Fibroblast of villous mesenchyme (primary cell): ENCODE results near the gene FMNL2. TPM values are rescaled to one million over a fixed set of nuclear protein-coding genes. Genes with fewer than 3 reads are reported as not detected.

Experiments
- DNase-seq: peaks from one replicate; pipeline ENCODE4 v3.0.0-alpha.2; 2010; ENCODE audit warnings: low read depth
- H3K4me3 ChIP-seq: 2 replicates; pipeline ENCODE4 v1.5.1; 2011; ENCODE audit warnings: low read depth, mild to moderate bottlenecking, low read length
- CTCF ChIP-seq: IDR thresholded peaks from 2 replicates; pipeline ENCODE4 v1.5.1; 2012; ENCODE audit warnings: low read depth, mild to moderate bottlenecking, low read length; ENCODE audit not compliant: insufficient read depth
- total RNA-seq: library from RNA; depleted of rRNA; stranded (reverse); fragments of >200 nt; gene quantifications from 2 replicates; pipeline ENCODE4 v1.2.3, GENCODE V29; 2012

Gene FMNL2
- total RNA-seq, 1 donor = 17.3 TPM

- no peak for TF ChIP-seq CTCF
- no peak for DNase-seq
- no peak overlapping the region for H3K4me3 ChIP-seq
Measured at GRCh38 chr2:152454960-152455359, 120.0 kb downstream of the FMNL2 start.

DNA sequence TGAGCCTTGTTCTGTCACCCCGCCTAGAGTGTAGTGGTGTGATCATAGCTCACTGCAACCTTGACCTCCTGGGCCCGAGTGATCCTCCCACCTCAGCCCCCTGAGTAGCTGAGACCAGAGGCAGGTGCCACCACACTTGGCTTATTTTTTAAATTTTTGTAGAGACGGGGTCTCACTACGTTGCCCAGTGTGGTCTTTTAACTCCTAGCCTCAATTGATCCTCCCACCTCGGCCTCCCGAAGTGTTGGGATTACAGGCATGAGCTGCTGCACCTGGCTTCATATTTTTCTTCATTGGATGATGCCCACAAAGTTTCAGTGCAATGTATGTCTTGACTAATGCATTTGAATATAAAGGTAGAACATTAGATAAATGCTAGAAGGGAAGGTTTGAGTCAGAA, 120.8 kb downstream of the FMNL2 start:
- no peak for DNase-seq
- no peak for TF ChIP-seq CTCF
- no peak overlapping the region for H3K4me3 ChIP-seq

- no peak for TF ChIP-seq CTCF
- DNase-seq = no peak
- H3K4me3 ChIP-seq = no peak overlapping the region
Measured at GRCh38 chr2:152456262-152456661, 121.3 kb downstream of the FMNL2 start.

DNA sequence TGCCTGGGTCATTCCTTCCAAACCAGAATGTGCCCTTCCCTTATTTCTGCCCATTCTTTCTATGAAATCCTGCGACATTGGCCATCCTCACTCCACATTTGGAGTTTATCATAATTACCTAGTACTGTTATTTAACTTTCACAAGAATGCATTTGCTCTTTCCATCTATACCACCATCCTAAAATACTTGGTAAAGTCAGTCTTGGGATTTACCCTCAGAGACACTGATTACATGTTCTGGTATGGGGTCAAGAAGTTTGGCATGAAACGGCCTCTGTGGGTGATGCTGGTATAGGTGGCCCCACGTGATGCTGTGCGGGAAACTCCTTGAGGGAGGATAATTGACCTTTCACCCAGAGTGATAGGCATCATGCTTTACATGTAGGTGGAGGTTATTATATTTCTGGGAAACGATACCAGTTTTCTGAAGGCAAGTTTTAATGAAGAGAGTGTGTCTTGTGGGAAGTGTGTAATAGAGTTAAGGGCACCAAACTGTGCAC, 123.5 kb downstream of the FMNL2 start:
- TF ChIP-seq CTCF = no peak
- DNase-seq = no peak
- H3K4me3 ChIP-seq = no peak overlapping the region

DNA sequence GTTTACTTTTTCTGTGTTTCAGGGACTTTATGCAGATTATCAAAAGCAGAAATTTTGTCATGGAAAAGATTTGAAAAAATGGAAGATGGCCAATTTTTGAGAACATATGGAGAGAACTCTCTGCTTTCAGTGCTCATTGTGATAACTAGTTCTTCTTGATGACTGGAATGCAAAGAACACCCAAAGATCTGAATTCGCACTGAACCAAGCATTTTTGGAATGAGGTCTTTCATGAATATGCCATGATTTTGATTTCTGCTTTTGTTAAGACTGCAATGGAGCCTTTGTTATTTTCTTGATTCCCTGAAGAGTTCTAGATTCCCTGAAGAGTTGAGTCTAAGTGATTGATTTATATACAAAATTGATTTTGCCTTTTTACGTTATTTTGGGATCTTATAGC, 124.1 kb downstream of the FMNL2 start:
- H3K4me3 ChIP-seq = no peak overlapping the region
- TF ChIP-seq CTCF = no peak
- DNase-seq = no peak

DNA sequence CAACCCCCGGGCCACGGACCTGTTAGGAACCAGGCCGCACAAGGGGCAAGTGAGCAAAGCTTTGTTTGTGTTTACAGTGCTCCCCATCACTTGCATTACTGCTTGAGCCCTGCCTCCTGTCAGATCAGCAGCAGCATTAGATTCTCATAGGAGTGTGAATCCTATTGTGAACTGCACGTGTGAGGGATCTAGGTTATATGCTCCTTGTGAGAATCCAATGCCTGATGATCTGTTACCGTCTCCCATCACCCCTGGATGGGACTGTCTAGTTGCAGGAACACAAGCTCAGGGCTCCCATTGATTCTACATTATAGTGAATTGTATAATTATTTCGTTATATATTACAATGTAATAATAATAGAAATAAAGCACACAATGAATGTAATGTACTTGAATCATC, 125.6 kb downstream of the FMNL2 start:
- no peak overlapping the region for H3K4me3 ChIP-seq
- no peak for DNase-seq
- TF ChIP-seq CTCF = no peak

DNA sequence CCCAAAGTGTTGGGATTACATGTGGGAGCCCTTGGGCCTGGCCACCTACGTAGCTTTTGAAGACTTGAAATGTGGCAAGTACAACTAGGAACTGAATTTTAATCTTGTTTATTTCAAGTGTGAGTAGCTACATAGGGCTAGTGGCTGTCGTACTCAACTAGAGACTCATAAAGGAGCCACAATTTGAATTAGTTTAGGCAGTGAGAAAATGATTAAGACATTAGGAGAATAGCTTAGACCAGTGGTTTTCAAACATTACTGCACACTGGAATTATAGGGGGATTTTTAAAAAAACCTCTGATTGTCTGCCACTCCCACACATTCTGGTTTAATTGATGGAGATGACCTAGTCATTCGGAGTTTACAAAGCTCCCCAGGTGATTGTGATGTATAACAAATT, 127.1 kb downstream of the FMNL2 start:
- TF ChIP-seq CTCF = no peak
- no peak for DNase-seq
- no peak overlapping the region for H3K4me3 ChIP-seq
